NCI-H146 (cell line): ENCODE results near the gene NUP210L.

Experiments used
- DNase-seq: peaks from one replicate; lab custom pipeline; 2025; lab: John Stamatoyannopoulos, UW

NUP210L gene

GRCh38 chr1:153944005-153944826 is 210.7 kb downstream of the NUP210L start:
- no peak for DNase-seq

- no peak for DNase-seq
These were observed 211.9 kb downstream of the NUP210L start for GRCh38 chr1:153942766-153943549.
